Gastrocnemius medialis (tissue), 4 donors: ENCODE data around the gene KCNIP4. TPM values are rescaled to one million over a fixed set of nuclear protein-coding genes. Genes with fewer than 3 reads are reported as not detected.

Experiments
- ATAC-seq, 2 donors: fragments of 150-250 bp; one replicate each; pipeline ENCODE4 v1.9.1; 2016
- DNase-seq, 2 donors: peaks; one replicate each; pipeline ENCODE4 v3.0.0-alpha.2; 2019
- H3K27ac ChIP-seq, 4 donors: fragments of 200-600 bp; sonication (generic); 1 replicate in 1 of 4; 2 replicates in 3 of 4; pipeline ENCODE4 v1.5.1; 2016 to 2018; ENCODE audit warnings: mild to moderate bottlenecking in 2 of 4, moderate library complexity in 1 of 4
- H3K27me3 ChIP-seq, 3 donors: fragments of 200-600 bp; sonication (generic) in 2 of 3; 1 replicate in 1 of 3; 2 replicates in 2 of 3; pipeline versions ENCODE4 v1.5.1 to v1.6.0; 2016 to 2019; ENCODE audit warnings: mild to moderate bottlenecking in 1 of 3, moderate library complexity in 1 of 3
- H3K36me3 ChIP-seq, 2 donors: fragments of 200-600 bp; sonication (generic) in 1 of 2; one replicate each; pipeline ENCODE4 v1.5.1; 2017 to 2018
- H3K4me1 ChIP-seq, 2 donors: fragments of 200-600 bp; sonication (generic) in 1 of 2; one replicate each; pipeline ENCODE4 v1.5.1; 2016 to 2017; ENCODE audit warnings: mild to moderate bottlenecking in 2 of 2
- H3K4me3 ChIP-seq, 4 donors: fragments of 200-600 bp; sonication (generic) in 3 of 4; 1 replicate in 1 of 4; 2 replicates in 3 of 4; pipeline ENCODE4 v1.5.1; 2016 to 2019; ENCODE audit warnings: mild to moderate bottlenecking in 2 of 4
- H3K9me3 ChIP-seq, 3 donors: fragments of 200-600 bp; sonication (generic) in 2 of 3; 1 replicate in 1 of 3; 2 replicates in 2 of 3; pipeline ENCODE4 v1.5.1; 2016 to 2019
- CTCF ChIP-seq, 5 experiments: fragments of 450-650 bp in 3 of 5; fragments of 200-600 bp in 2 of 5; sonication (generic) in 2 of 5; IDR thresholded peaks in 4 of 5; conservative IDR thresholded peaks in 1 of 5; 1 replicate in 4 of 5; 2 replicates in 1 of 5; pipeline ENCODE4 v1.5.1; 2016 to 2019; ENCODE audit warnings: antibody characterized with exemption in 5 of 5, mild to moderate bottlenecking in 3 of 5, moderate library complexity in 3 of 5
- POLR2A ChIP-seq, 2 donors: fragments of 450-650 bp; IDR thresholded peaks; one replicate each; pipeline ENCODE4 v1.6.1; 2017; ENCODE audit warnings: antibody characterized with exemption in 2 of 2, mild to moderate bottlenecking in 2 of 2, moderate library complexity in 2 of 2
- in situ Hi-C, 4 donors: fragments of 200-750 bp; cut with MboI; loops; one replicate each; pipeline versions ENCODE4 v1.15.0 to v1.8.0; 2017; ENCODE audit warnings: low sequenced_read_pairs in 4 of 4
- intact Hi-C: fragments of 100-400 bp; cut with DNase I; formaldehyde crosslinking; loops from one replicate; pipeline ENCODE4 v1.15.1; 2023; ENCODE audit warnings: low total_unique reads
- total RNA-seq, 4 donors: library from RNA; depleted of rRNA; stranded (reverse); fragments of >200 nt; gene quantifications; one replicate each; pipeline versions ENCODE4 v1.1.0 to v1.2.3, GENCODE V29; 2016

Gene KCNIP4
- total RNA-seq, 4 donors from 2014 or later, result not detected

DNA sequence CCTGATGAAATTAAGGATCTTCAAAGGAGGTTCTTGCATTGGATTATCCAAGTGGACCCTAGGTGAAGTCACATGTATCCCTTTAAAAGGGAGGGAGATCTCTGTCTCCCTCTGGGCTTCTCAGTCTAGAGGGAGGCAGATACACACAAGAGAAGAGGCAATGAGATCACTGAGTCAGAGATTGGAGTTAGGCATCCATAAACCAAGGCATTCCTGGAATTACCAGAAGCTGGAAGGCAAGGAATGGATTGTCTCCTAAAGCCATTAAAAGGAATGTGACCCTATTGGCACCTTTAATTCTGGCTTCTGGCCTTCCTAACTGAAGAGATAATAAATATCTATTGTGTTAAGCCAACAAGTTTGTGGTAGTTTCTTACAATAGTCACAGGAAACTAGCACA is 865.2 kb downstream of the KCNIP4 start:
- Histone ChIP-seq H3K27ac (no peak overlapping the region), H3K4me3 (no peak overlapping the region), H3K27me3 (no peaks in the 10 kb centered on the region), H3K36me3 (no peaks in the 10 kb centered on the region), H3K9me3 (no peaks in the 10 kb centered on the region), H3K4me1 (no peaks in the 10 kb centered on the region)
- intact Hi-C loops (no loop called here), in situ Hi-C loops (no loop called here)
- DNase-seq, result no peak
- TF ChIP-seq POLR2A (IDR thresholded peaks at IDR 0.05), result no peak
- TF ChIP-seq CTCF (IDR thresholded peaks at IDR 0.05 in 4 of 5, conservative IDR thresholded peaks at IDR 0.05 in 1 of 5), result no peak
- no peak for ATAC-seq

DNA sequence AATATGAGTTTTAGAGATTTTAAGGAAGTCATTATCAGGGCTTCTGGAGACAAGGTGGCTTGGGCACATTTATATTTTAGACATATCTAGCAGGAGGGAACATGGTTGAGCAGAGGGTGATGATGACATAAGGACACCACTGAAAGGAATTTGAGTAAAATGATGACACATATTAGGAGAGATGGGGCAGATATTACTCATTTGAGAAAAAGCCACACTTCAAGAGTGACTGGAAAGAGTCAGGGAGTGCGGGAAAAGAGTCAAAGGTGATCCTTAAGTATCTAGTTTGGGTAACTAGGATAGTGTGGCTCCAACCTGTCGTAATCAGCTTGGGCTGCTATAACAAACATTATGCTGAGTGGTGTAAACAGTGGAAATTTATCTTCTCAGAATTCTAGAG is 870.6 kb downstream of the KCNIP4 start:
- no peaks in the 10 kb centered on the region for H3K36me3 ChIP-seq
- DNase-seq (no peak), ATAC-seq (no peak)
- TF ChIP-seq CTCF (IDR thresholded peaks at IDR 0.05 in 4 of 5, conservative IDR thresholded peaks at IDR 0.05 in 1 of 5) (no peak), POLR2A (IDR thresholded peaks at IDR 0.05) (no peak)
- no peaks in the 10 kb centered on the region for H3K9me3 ChIP-seq
- no peaks in the 10 kb centered on the region for H3K4me1 ChIP-seq
- intact Hi-C loops (no loop called here), in situ Hi-C loops (no loop called here)
- H3K4me3 ChIP-seq, result no peak overlapping the region
- no peak overlapping the region for H3K27ac ChIP-seq
- no peaks in the 10 kb centered on the region for H3K27me3 ChIP-seq

- H3K9me3 ChIP-seq, result no peaks in the 10 kb centered on the region
- in situ Hi-C loops, result no loop called here
- intact Hi-C loops, result no loop called here
- H3K36me3 ChIP-seq, result no peaks in the 10 kb centered on the region
- TF ChIP-seq POLR2A (IDR thresholded peaks at IDR 0.05) (no peak), CTCF (IDR thresholded peaks at IDR 0.05 in 4 of 5, conservative IDR thresholded peaks at IDR 0.05 in 1 of 5) (no peak)
- no peak overlapping the region for H3K27ac ChIP-seq
- H3K27me3 ChIP-seq, result no peaks in the 10 kb centered on the region
- H3K4me1 ChIP-seq, result no peaks in the 10 kb centered on the region
- DNase-seq (no peak), ATAC-seq (no peak)
- no peak overlapping the region for H3K4me3 ChIP-seq
Measured at GRCh38 chr4:21067351-21067750, 881.2 kb downstream of the KCNIP4 start.

DNA sequence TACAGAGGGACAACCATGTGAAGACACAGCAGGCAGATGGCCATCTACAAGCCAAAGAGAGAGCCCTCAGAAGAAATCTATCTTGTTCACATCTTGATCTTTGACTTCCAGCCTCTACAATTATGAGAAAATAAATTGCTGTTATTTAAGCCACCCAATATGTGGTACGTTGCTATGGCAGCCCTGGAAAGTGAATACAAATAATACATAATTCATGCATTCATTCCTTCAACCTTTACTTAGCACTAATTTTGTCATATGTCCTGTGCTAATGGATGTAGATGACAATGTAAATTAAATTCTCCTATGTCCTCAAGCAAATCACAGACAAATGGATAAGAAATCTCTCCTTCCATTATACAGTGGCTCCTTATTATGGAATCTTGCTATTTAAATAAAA is 886.7 kb downstream of the KCNIP4 start:
- Histone ChIP-seq H3K4me3 (no peak overlapping the region), H3K36me3 (no peaks in the 10 kb centered on the region), H3K9me3 (no peaks in the 10 kb centered on the region), H3K27me3 (no peaks in the 10 kb centered on the region), H3K27ac (no peak overlapping the region), H3K4me1 (no peaks in the 10 kb centered on the region)
- no peak for TF ChIP-seq CTCF (IDR thresholded peaks at IDR 0.05 in 4 of 5, conservative IDR thresholded peaks at IDR 0.05 in 1 of 5)
- DNase-seq (no peak), ATAC-seq (no peak)
- intact Hi-C loops, result no loop called here
- in situ Hi-C loops, result no loop called here

- H3K36me3 ChIP-seq, result no peaks in the 10 kb centered on the region
- no peak overlapping the region for H3K27ac ChIP-seq
- DNase-seq, result no peak
- ATAC-seq, result no peak
- H3K9me3 ChIP-seq, result no peaks in the 10 kb centered on the region
- H3K4me3 ChIP-seq, result no peak overlapping the region
- H3K27me3 ChIP-seq, result no peaks in the 10 kb centered on the region
- TF ChIP-seq POLR2A (IDR thresholded peaks at IDR 0.05), result no peak
- TF ChIP-seq CTCF (IDR thresholded peaks at IDR 0.05 in 4 of 5, conservative IDR thresholded peaks at IDR 0.05 in 1 of 5), result no peak
- H3K4me1 ChIP-seq, result no peaks in the 10 kb centered on the region
- in situ Hi-C loops (no loop called here), intact Hi-C loops (no loop called here)
Measured at GRCh38 chr4:21046141-21046540, 902.4 kb downstream of the KCNIP4 start.
